Fibroblast of the aortic adventitia (primary cell): ENCODE data around the gene CDH11. TPM values are rescaled to one million over a fixed set of nuclear protein-coding genes. Genes with fewer than 3 reads are reported as not detected.

Source experiments
- DNase-seq: peaks from one replicate; pipeline ENCODE4 v3.0.0-alpha.2; 2010; ENCODE audit warnings: low read depth
- H3K4me3 ChIP-seq: 2 replicates; pipeline ENCODE4 v1.5.1; 2011; ENCODE audit warnings: low read depth, mild to moderate bottlenecking, control low read depth, low read length, moderate library complexity
- CTCF ChIP-seq: IDR thresholded peaks from 2 replicates; pipeline ENCODE4 v1.5.1; 2011; ENCODE audit warnings: mild to moderate bottlenecking, low read length, control low read depth, inconsistent platforms; ENCODE audit not compliant: insufficient read depth
- total RNA-seq: library from RNA; depleted of rRNA; stranded (reverse); fragments of >200 nt; gene quantifications from 2 replicates; pipeline ENCODE4 v1.2.3, GENCODE V29; 2012; ENCODE audit warnings: low replicate concordance

The CDH11 gene
- total RNA-seq: 397 and 695 TPM in 2 replicates

GRCh38 chr16:65121870-65122723, at the start of gene CDH11:
TSS of gene CDH11 (minus strand) at chr16:65122063. CDS start at chr16:65004869, 117,194 bp downstream.
- peak within 1 kb of the TSS; percentile 94 for H3K4me3 ChIP-seq
- peak; percentile 89 for DNase-seq
- peak; percentile 57 for TF ChIP-seq CTCF

- TF ChIP-seq CTCF: no peak
- no peak for DNase-seq
- no peak overlapping the region for H3K4me3 ChIP-seq
Measured at GRCh38 chr16:65154321-65154720, 32.5 kb upstream of the CDH11 start.

- no peak overlapping the region for H3K4me3 ChIP-seq
- TF ChIP-seq CTCF: no peak
- no peak for DNase-seq
Measured at GRCh38 chr16:65153365-65154105, 31.7 kb upstream of the CDH11 start.

- DNase-seq: no peak
- TF ChIP-seq CTCF: no peak
- H3K4me3 ChIP-seq: no peak overlapping the region
Measured at GRCh38 chr16:65148804-65149203, 26.9 kb upstream of the CDH11 start.

GRCh38 chr16:65142276-65142675, 20.4 kb upstream of the CDH11 start:
- DNase-seq: peak; percentile 7
- TF ChIP-seq CTCF: no peak
- no peak overlapping the region for H3K4me3 ChIP-seq

- no peak for TF ChIP-seq CTCF
- DNase-seq: no peak
- no peak overlapping the region for H3K4me3 ChIP-seq
Measured at GRCh38 chr16:65136681-65137080, 14.8 kb upstream of the CDH11 start.
